Tibial nerve (tissue), 3 donors: ENCODE results near the gene EDAR.

Experiments used
- POLR2A ChIP-seq, 2 donors: fragments of 450-650 bp; IDR thresholded peaks; one replicate each; pipeline ENCODE4 v1.6.1; 2017; ENCODE audit warnings: antibody characterized with exemption in 2 of 2, mild to moderate bottlenecking in 2 of 2, moderate library complexity in 2 of 2
- TF ChIP-seq, protein P1 (sequence below), 5 experiments: fragments of 200-600 bp in 3 of 5; fragments of 450-650 bp in 2 of 5; sonication (generic) in 3 of 5; IDR thresholded peaks; one replicate each; pipeline ENCODE4 v1.5.1; 2016 to 2019; ENCODE audit warnings: antibody characterized with exemption in 5 of 5, mild to moderate bottlenecking in 3 of 5, moderate library complexity in 2 of 5

DNA sequence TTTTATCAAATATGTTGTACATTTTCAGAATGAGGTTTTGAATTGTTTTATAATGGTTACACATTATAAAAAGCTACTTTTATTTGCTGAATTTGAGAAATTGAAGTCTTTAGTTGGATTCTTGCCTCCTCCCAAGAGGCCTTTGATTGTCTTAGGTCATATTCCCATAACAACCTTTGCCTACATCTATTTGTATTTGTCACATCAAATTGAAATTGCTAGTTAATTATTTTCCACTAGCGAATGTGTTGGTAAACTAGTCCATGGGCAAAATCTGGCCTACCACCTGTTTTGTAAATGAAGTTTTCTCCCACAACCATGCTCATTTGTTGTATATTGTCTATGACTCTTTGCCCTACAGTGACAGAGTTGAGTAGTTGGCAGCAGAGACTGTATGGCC lies 142.0 kb downstream of the EDAR start:
- TF ChIP-seq, protein P1, sequence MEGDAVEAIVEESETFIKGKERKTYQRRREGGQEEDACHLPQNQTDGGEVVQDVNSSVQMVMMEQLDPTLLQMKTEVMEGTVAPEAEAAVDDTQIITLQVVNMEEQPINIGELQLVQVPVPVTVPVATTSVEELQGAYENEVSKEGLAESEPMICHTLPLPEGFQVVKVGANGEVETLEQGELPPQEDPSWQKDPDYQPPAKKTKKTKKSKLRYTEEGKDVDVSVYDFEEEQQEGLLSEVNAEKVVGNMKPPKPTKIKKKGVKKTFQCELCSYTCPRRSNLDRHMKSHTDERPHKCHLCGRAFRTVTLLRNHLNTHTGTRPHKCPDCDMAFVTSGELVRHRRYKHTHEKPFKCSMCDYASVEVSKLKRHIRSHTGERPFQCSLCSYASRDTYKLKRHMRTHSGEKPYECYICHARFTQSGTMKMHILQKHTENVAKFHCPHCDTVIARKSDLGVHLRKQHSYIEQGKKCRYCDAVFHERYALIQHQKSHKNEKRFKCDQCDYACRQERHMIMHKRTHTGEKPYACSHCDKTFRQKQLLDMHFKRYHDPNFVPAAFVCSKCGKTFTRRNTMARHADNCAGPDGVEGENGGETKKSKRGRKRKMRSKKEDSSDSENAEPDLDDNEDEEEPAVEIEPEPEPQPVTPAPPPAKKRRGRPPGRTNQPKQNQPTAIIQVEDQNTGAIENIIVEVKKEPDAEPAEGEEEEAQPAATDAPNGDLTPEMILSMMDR (IDR thresholded peaks at IDR 0.05), result no peak
- no peak for TF ChIP-seq POLR2A (IDR thresholded peaks at IDR 0.05)
